OCI-LY1 (cell line): ENCODE measurements around the gene RASA3.

Experiments used
- H2AFZ ChIP-seq: fragments of 200-600 bp; sonication (generic), shearing (Covaris generic); 2 replicates; pipeline ENCODE4 v1.6.0; 2014; ENCODE audit warnings: antibody characterized with exemption, mild to moderate bottlenecking, low read length
- H3F3A ChIP-seq: fragments of 200-600 bp; sonication (generic), shearing (Covaris generic); 2 replicates; pipeline ENCODE4 v1.6.0; 2014; ENCODE audit warnings: mild to moderate bottlenecking, antibody characterized with exemption, low read length, moderate library complexity; ENCODE audit not compliant: insufficient read depth
- H3K27ac ChIP-seq: fragments of 200-600 bp; sonication (generic); 2 replicates; pipeline ENCODE4 v1.5.1; 2014; ENCODE audit warnings: low read length, mixed run types, mild to moderate bottlenecking, low read depth; ENCODE audit not compliant: poor library complexity, severe bottlenecking
- H3K27me3 ChIP-seq: fragments of 200-600 bp; sonication (generic); 2 replicates; pipeline ENCODE4 v1.6.0; 2014; ENCODE audit warnings: antibody characterized with exemption, mild to moderate bottlenecking, low read length, moderate library complexity; ENCODE audit not compliant: insufficient read depth
- H3K36me3 ChIP-seq: fragments of 200-600 bp; sonication (generic); 2 replicates; pipeline ENCODE4 v1.6.1; 2014; ENCODE audit warnings: mild to moderate bottlenecking, antibody characterized with exemption, low read length, moderate library complexity, mixed read lengths; ENCODE audit not compliant: insufficient read depth
- H3K4me1 ChIP-seq: fragments of 200-600 bp; sonication (generic); 2 replicates; pipeline ENCODE4 v1.5.1; 2014; ENCODE audit warnings: mild to moderate bottlenecking, low read length, moderate library complexity; ENCODE audit not compliant: insufficient read depth, severe bottlenecking
- H3K4me2 ChIP-seq: fragments of 200-600 bp; sonication (generic), shearing (Covaris generic); 2 replicates; pipeline ENCODE4 v1.6.1; 2014; ENCODE audit warnings: low read length
- H3K4me3 ChIP-seq: fragments of 200-600 bp; sonication (generic); 2 replicates; pipeline ENCODE4 v1.5.1; 2014; ENCODE audit warnings: low read length, low read depth, mild to moderate bottlenecking, mixed read lengths; ENCODE audit not compliant: poor library complexity, severe bottlenecking
- H3K79me2 ChIP-seq: fragments of 200-600 bp; shearing (Covaris generic); 2 replicates; pipeline ENCODE4 v1.6.1; 2016; ENCODE audit warnings: mixed run types, low read length, mixed read lengths; ENCODE audit not compliant: insufficient read depth
- H3K9ac ChIP-seq: fragments of 200-600 bp; sonication (generic), shearing (Covaris generic); 2 replicates; pipeline ENCODE4 v1.6.1; 2014; ENCODE audit warnings: mild to moderate bottlenecking, low read length, mixed read lengths
- H3K9me2 ChIP-seq: fragments of 200-600 bp; sonication (generic), shearing (Covaris generic); 2 replicates; pipeline ENCODE4 v1.6.1; 2014; ENCODE audit warnings: low read depth, mild to moderate bottlenecking, low read length, mixed read lengths
- H3K9me3 ChIP-seq: fragments of 200-600 bp; shearing (Covaris generic); 2 replicates; pipeline ENCODE4 v1.6.1; 2014; ENCODE audit warnings: low read length, mixed read lengths
- H4K20me1 ChIP-seq: fragments of 200-600 bp; sonication (generic), shearing (Covaris generic); 2 replicates; pipeline ENCODE4 v1.6.0; 2016; ENCODE audit warnings: mild to moderate bottlenecking, low read length; ENCODE audit not compliant: insufficient read depth
- EZH2 ChIP-seq: fragments of 200-600 bp; sonication (generic), shearing (Covaris generic); IDR thresholded peaks from 2 replicates; pipeline ENCODE4 v1.8.0; 2017; ENCODE audit warnings: borderline replicate concordance, mixed run types, mild to moderate bottlenecking, antibody characterized with exemption, low read length, moderate library complexity, mixed read lengths
- TF ChIP-seq, protein P1 (sequence below): fragments of 200-600 bp; sonication (generic), shearing (Covaris generic); IDR thresholded peaks from 2 replicates; pipeline ENCODE4 v1.5.1; 2017; ENCODE audit warnings: mild to moderate bottlenecking, antibody characterized with exemption, low read length, moderate library complexity, mixed read lengths

RASA3 gene

DNA sequence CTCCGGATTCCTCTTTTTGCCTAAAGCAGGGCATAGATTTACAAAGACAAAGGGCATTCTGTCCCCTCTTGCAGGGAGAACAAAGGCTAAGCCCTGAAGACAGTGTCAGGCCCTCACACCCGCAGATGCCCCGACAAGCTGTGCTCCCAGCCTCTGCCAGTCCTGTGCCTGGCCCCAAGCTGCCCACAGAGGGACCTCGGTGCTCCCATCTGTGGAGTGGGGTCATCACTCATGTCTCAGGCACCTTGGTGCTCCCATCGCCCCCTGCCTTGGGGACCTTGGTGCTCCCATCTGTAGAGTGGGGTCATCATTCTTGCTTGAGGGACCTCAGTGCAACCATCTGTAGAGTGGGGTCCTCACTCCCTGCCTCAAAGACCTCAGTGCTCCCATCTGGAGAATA is 182.9 kb downstream of the RASA3 start:
- Histone ChIP-seq H3K4me3 (no peak overlapping the region), H3K36me3 (no peaks in the 10 kb centered on the region), H4K20me1 (no peaks in the 10 kb centered on the region), H3K4me1 (peaks cover 11% of the 10 kb centered on the region), H3K9ac (no peak overlapping the region), H3K27ac (no peak overlapping the region), H3F3A (peaks cover 2% of the 10 kb centered on the region; the same call in 1 of the 2 replicates), H3K9me3 (no peaks in the 10 kb centered on the region), H2AFZ (no peak overlapping the region), H3K79me2 (no peaks in the 10 kb centered on the region), H3K27me3 (peaks cover 6% of the 10 kb centered on the region; the same call in 1 of the 2 replicates), H3K4me2 (no peak overlapping the region), H3K9me2 (no peaks in the 10 kb centered on the region)
- TF ChIP-seq, protein P1, sequence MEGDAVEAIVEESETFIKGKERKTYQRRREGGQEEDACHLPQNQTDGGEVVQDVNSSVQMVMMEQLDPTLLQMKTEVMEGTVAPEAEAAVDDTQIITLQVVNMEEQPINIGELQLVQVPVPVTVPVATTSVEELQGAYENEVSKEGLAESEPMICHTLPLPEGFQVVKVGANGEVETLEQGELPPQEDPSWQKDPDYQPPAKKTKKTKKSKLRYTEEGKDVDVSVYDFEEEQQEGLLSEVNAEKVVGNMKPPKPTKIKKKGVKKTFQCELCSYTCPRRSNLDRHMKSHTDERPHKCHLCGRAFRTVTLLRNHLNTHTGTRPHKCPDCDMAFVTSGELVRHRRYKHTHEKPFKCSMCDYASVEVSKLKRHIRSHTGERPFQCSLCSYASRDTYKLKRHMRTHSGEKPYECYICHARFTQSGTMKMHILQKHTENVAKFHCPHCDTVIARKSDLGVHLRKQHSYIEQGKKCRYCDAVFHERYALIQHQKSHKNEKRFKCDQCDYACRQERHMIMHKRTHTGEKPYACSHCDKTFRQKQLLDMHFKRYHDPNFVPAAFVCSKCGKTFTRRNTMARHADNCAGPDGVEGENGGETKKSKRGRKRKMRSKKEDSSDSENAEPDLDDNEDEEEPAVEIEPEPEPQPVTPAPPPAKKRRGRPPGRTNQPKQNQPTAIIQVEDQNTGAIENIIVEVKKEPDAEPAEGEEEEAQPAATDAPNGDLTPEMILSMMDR = no peak
- no peak for TF ChIP-seq EZH2

DNA sequence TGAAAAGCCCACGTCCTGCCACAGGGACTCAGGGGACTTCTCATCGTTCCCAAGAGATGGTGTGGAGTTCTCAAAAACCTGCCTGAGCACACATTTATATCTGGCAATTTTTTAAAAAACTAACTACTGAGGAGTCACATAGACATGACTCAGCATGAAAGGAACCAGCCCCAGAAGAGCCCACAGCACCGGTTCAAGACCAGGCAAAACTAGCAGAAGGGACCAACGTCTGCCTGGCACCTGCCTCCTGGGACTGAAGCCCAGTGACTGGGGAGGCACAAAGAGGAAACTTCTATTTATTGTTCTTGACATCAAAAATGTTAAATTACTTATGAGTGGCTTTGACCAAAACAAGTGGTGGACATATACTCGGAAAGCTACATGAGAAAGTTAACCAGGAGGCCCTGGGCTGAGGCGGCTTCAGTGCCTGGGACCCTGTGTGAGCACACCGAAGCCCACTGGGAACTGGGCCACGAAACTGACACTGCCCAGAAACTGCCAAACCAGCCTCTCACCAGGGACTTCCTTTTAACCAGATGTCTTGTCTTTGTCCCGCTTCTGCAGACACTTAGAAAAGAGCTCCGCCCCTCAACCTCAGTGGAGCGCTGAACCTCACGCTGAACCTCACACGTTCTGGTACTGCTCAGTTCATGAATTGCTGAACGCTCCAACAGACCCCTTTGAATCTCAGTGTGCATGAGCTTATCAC is 184.2 kb downstream of the RASA3 start:
- H3K9ac ChIP-seq = no peak overlapping the region
- H3K36me3 ChIP-seq = no peaks in the 10 kb centered on the region
- H3K4me1 ChIP-seq = peaks cover 11% of the 10 kb centered on the region
- no peak overlapping the region for H3K4me3 ChIP-seq
- H3K27me3 ChIP-seq = peaks cover 6% of the 10 kb centered on the region; the same call in 1 of the 2 replicates
- no peaks in the 10 kb centered on the region for H3K79me2 ChIP-seq
- H3K4me2 ChIP-seq = no peak overlapping the region
- peaks cover 2% of the 10 kb centered on the region; the same call in 1 of the 2 replicates for H3F3A ChIP-seq
- no peaks in the 10 kb centered on the region for H4K20me1 ChIP-seq
- no peak overlapping the region for H2AFZ ChIP-seq
- no peak overlapping the region for H3K27ac ChIP-seq
- H3K9me2 ChIP-seq = no peaks in the 10 kb centered on the region
- H3K9me3 ChIP-seq = no peaks in the 10 kb centered on the region
- no peak for TF ChIP-seq EZH2
- TF ChIP-seq, protein P1 = no peak

DNA sequence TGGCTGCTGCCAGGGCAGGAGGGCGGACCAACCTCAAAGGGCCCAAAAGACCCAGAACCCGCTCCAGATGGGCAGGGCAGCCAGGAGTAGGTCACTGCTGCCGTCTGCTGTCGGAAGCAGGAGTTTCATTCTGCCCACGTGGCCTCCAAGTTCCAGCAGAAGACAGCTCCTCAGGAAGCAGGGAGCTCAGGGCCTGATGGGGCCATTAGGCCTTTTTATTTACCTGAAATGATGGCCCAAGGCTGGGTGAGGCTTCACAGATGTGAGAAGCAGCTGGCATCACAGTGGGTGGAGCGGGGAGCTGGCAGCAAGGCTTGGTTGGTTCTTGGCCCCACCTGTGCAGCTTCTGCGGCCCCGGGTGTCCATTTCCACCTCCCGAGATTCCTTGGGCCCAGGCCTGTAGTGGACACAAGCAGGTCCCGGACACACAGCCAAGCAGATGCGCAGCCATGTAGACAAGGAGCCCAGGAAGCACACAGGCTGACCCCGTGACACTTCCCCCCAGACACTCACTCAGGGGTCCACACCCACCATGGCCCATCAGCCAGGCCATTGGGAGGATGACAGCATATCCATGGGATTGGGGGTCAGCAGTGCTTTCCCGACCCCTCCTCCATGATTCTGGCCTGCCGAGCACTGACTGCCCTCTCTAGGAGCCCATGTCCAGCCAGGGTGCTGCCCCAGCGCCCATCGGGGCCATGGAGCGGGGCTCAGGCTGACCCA is 185.0 kb downstream of the RASA3 start:
- H3K4me1 ChIP-seq = peaks cover 11% of the 10 kb centered on the region
- H3K36me3 ChIP-seq = no peaks in the 10 kb centered on the region
- no peak for TF ChIP-seq EZH2
- TF ChIP-seq, protein P1 = peak; percentile 22; the same call in 1 of the 2 replicates
- no peaks in the 10 kb centered on the region for H3K9me3 ChIP-seq
- no peak overlapping the region for H3K9ac ChIP-seq
- H3F3A ChIP-seq = peaks cover 2% of the 10 kb centered on the region; the same call in 1 of the 2 replicates
- H3K79me2 ChIP-seq = no peaks in the 10 kb centered on the region
- no peak overlapping the region for H3K4me3 ChIP-seq
- no peak overlapping the region for H3K4me2 ChIP-seq
- peaks cover 6% of the 10 kb centered on the region; the same call in 1 of the 2 replicates for H3K27me3 ChIP-seq
- no peak overlapping the region for H2AFZ ChIP-seq
- no peaks in the 10 kb centered on the region for H3K9me2 ChIP-seq
- H3K27ac ChIP-seq = no peak overlapping the region
- no peaks in the 10 kb centered on the region for H4K20me1 ChIP-seq
